NT2/D1 (cell line): Measurements from ENCODE around the gene BCKDHB.

Source experiments
- SUZ12 ChIP-seq: IDR thresholded peaks from 2 replicates; pipeline ENCODE4 v1.6.1; 2011; ENCODE audit not compliant: insufficient read length, insufficient read depth; ENCODE audit errors: extremely low read depth
- YY1 ChIP-seq: IDR thresholded peaks from 2 replicates; pipeline ENCODE4 v1.6.1; 2011; ENCODE audit not compliant: insufficient read length, insufficient read depth
- ZNF274 ChIP-seq: IDR thresholded peaks from 2 replicates; pipeline ENCODE4 v1.6.1; 2011; ENCODE audit warnings: mild to moderate bottlenecking, low read depth, low read length

- TF ChIP-seq YY1 = no peak
- no peak for TF ChIP-seq ZNF274
- TF ChIP-seq SUZ12 = no peak
Observed at GRCh38 chr6:80144753-80145315, 38.4 kb downstream of the BCKDHB start.
